K562 (cell line): ENCODE data around the gene PPP1R13L. TPM values are rescaled to one million over a fixed set of nuclear protein-coding genes. Genes with fewer than 3 reads are reported as not detected.

Source experiments
- BRD9 ChIP-seq: fragments of 450-650 bp; IDR thresholded peaks from 2 replicates; pipeline ENCODE4 v1.6.1; 2018; ENCODE audit warnings: low read depth; ENCODE audit not compliant: partially characterized antibody
- CBX8 ChIP-seq: fragments of 200-600 bp; sonication (generic); IDR thresholded peaks from 2 replicates; pipeline ENCODE4 v1.6.1; 2012; ENCODE audit warnings: borderline replicate concordance, mixed run types, low read depth, mild to moderate bottlenecking, moderate library complexity, mixed read lengths, low read length, control low read depth, inconsistent platforms; ENCODE audit not compliant: poor library complexity, severe bottlenecking; ENCODE audit errors: extremely low read depth
- ERF ChIP-seq: fragments of 450-650 bp; formaldehyde crosslinking; IDR thresholded peaks from 2 replicates; pipeline ENCODE4 v1.4.0; 2020; ENCODE audit warnings: mild to moderate bottlenecking, mixed read lengths
- EWSR1 ChIP-seq: fragments of 450-650 bp; IDR thresholded peaks from 2 replicates; pipeline ENCODE4 v1.6.1; 2018; ENCODE audit warnings: borderline replicate concordance, mild to moderate bottlenecking, low read depth, moderate library complexity; ENCODE audit not compliant: partially characterized antibody
- FOS ChIP-seq: IDR thresholded peaks from 3 replicates; pipeline ENCODE4 v1.6.1; 2011; ENCODE audit not compliant: insufficient read length; ENCODE audit errors: extremely low read depth
- GTF2A2 ChIP-seq: IDR thresholded peaks from 2 replicates; pipeline ENCODE4 v1.6.1; 2016; ENCODE audit warnings: mild to moderate bottlenecking, missing genetic modification characterization, missing compliant biosample characterization
- HCFC1 ChIP-seq: IDR thresholded peaks from 2 replicates; pipeline ENCODE4 v1.6.1; 2012; ENCODE audit warnings: low read depth, low read length, improper control_type of control experiment
- HIVEP1 ChIP-seq: fragments of 250-450 bp; sonication (Bioruptor Pico); IDR thresholded peaks from 2 replicates; pipeline ENCODE4 v1.4.0; 2020; ENCODE audit warnings: mild to moderate bottlenecking
- JUN ChIP-seq, 2 experiments: sonication (generic) in 1 of 2; formaldehyde crosslinking in 1 of 2; IDR thresholded peaks; 2 replicates each; pipeline versions ENCODE4 v1.6.1 to v1.8.0; 2012 to 2022; ENCODE audit warnings: borderline replicate concordance in 2 of 2, mild to moderate bottlenecking in 2 of 2, improper control_type of control experiment in 1 of 2, low read depth in 1 of 2, low read length in 1 of 2, missing genetic modification reagents in 1 of 2
- MAFF ChIP-seq: IDR thresholded peaks from 2 replicates; pipeline ENCODE4 v1.6.1; 2012; ENCODE audit warnings: low read length, improper control_type of control experiment
- NUFIP1 ChIP-seq: fragments of 450-650 bp; IDR thresholded peaks from 2 replicates; pipeline ENCODE4 v1.6.1; 2018; ENCODE audit not compliant: partially characterized antibody
- PHF8 ChIP-seq: fragments of 200-600 bp; sonication (generic); IDR thresholded peaks from 2 replicates; pipeline ENCODE4 v1.6.1; 2012; ENCODE audit warnings: mixed run types, mild to moderate bottlenecking, inconsistent platforms, low read length, moderate library complexity, borderline replicate concordance
- STAG1 ChIP-seq: sonication (generic); formaldehyde crosslinking; IDR thresholded peaks from 2 replicates; pipeline ENCODE4 v1.5.0; 2020; ENCODE audit warnings: missing genetic modification reagents, borderline replicate concordance
- TCF7L2 ChIP-seq: fragments of 150-350 bp; IDR thresholded peaks from 2 replicates; pipeline ENCODE4 v1.6.1; 2016; ENCODE audit warnings: low read depth, mild to moderate bottlenecking, low read length, moderate library complexity
- ZNF140 ChIP-seq: fragments of 250-450 bp; sonication (Bioruptor Pico); IDR thresholded peaks from 2 replicates; pipeline ENCODE4 v1.8.0; 2021; ENCODE audit warnings: moderate library complexity, mild to moderate bottlenecking, inconsistent platforms
- ZNF232 ChIP-seq: sonication (generic); formaldehyde crosslinking; IDR thresholded peaks from 2 replicates; pipeline ENCODE4 v1.8.0; 2022; ENCODE audit warnings: mild to moderate bottlenecking, missing genetic modification reagents
- polyA plus RNA-seq, 8 experiments: library from polyadenylated mRNA; depleted of rRNA in 4 of 8; stranded (reverse) in 5 of 8; unstranded in 3 of 8; fragments of >200 nt; fragmentation: Nextera tagmentation in 2 of 8; fragmentation: Illumina TruSeq in 1 of 8; extraction: Ambion mirVana in 2 of 8; extraction: Trizol in 1 of 8; gene quantifications; 2 replicates each; pipeline versions ENCODE4 v1.2.1 to v1.2.3, GENCODE V29; 2011 to 2014; ENCODE audit warnings: inconsistent platforms in 1 of 8, missing spikeins in 1 of 8
- total RNA-seq, 7 experiments: library from RNA; depleted of rRNA in 6 of 7; stranded (reverse); fragments of >200 nt in 6 of 7; fragmentation: Illumina TruSeq in 2 of 7; extraction: Trizol in 2 of 7; gene quantifications; 2 replicates each; pipeline versions ENCODE4 v1.2.1 to v1.2.3, GENCODE V29; 2011 to 2021; ENCODE audit warnings: low replicate concordance in 1 of 7
- TF ChIP-seq, protein P1 (sequence below): sonication (generic); formaldehyde crosslinking; IDR thresholded peaks from 2 replicates; pipeline ENCODE4 v1.8.0; 2022; ENCODE audit warnings: missing genetic modification reagents, mild to moderate bottlenecking, moderate library complexity, borderline replicate concordance
- TF ChIP-seq, protein P2 (sequence below): fragments of 450-650 bp; IDR thresholded peaks from 2 replicates; pipeline ENCODE4 v1.6.1; 2014; ENCODE audit warnings: low read depth, mild to moderate bottlenecking, moderate library complexity, borderline replicate concordance
- TF ChIP-seq, protein P3 (sequence below): IDR thresholded peaks from 3 replicates; pipeline ENCODE4 v1.6.1; 2011; ENCODE audit warnings: borderline replicate concordance, mild to moderate bottlenecking, moderate library complexity; ENCODE audit not compliant: insufficient read length; ENCODE audit errors: extremely low read depth
- TF ChIP-seq, protein P4 (sequence below): fragments of 250-450 bp; sonication (Bioruptor Pico); IDR thresholded peaks from 2 replicates; pipeline ENCODE4 v1.6.1; 2021; ENCODE audit warnings: mild to moderate bottlenecking
- TF ChIP-seq, protein P5 (sequence below), 2 experiments: fragments of 450-650 bp in 1 of 2; sonication (generic) in 1 of 2; formaldehyde crosslinking; conservative IDR thresholded peaks; 2 replicates each; pipeline versions ENCODE4 v1.4.0 to v1.8.1; 2020 to 2022; ENCODE audit warnings: mild to moderate bottlenecking in 1 of 2, missing genetic modification reagents in 1 of 2

Gene PPP1R13L
- total and polyA plus RNA-seq, 9 of the 15 experiments (the other 6 are each of a cell fraction or from before 2014, with no cell fraction given), result 0.32 to 6.7 (median 2.0) TPM

DNA sequence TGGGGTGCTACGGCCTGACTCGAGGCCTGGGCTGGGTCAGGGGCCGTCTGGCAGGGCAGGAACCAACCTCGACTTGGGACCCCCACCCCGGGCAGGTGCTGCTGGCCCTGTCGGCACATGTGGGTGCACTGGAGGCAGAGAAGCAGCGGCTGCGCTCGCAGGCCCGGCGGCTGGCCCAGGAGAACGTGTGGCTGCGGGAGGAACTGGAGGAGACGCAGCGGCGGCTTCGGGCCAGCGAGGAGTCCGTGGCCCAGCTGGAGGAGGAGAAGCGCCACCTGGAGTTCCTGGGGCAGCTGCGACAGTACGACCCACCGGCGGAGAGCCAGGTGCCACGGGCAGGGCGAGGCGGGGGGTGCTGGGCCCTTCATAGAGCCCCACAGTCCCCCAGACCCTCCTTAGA lies 58.4 kb downstream of the PPP1R13L start (continued):
- TF ChIP-seq HCFC1, result no peak
- no peak for TF ChIP-seq HIVEP1 (CRISPR knock-in tag)
- TF ChIP-seq, protein P1, sequence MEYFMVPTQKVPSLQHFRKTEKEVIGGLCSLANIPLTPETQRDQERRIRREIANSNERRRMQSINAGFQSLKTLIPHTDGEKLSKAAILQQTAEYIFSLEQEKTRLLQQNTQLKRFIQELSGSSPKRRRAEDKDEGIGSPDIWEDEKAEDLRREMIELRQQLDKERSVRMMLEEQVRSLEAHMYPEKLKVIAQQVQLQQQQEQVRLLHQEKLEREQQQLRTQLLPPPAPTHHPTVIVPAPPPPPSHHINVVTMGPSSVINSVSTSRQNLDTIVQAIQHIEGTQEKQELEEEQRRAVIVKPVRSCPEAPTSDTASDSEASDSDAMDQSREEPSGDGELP, result peak; percentile 92
- no peak for TF ChIP-seq MAFF
- no peak for TF ChIP-seq BRD9
- TF ChIP-seq, protein P2, sequence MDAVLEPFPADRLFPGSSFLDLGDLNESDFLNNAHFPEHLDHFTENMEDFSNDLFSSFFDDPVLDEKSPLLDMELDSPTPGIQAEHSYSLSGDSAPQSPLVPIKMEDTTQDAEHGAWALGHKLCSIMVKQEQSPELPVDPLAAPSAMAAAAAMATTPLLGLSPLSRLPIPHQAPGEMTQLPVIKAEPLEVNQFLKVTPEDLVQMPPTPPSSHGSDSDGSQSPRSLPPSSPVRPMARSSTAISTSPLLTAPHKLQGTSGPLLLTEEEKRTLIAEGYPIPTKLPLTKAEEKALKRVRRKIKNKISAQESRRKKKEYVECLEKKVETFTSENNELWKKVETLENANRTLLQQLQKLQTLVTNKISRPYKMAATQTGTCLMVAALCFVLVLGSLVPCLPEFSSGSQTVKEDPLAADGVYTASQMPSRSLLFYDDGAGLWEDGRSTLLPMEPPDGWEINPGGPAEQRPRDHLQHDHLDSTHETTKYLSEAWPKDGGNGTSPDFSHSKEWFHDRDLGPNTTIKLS, result no peak
- TF ChIP-seq, protein P3, sequence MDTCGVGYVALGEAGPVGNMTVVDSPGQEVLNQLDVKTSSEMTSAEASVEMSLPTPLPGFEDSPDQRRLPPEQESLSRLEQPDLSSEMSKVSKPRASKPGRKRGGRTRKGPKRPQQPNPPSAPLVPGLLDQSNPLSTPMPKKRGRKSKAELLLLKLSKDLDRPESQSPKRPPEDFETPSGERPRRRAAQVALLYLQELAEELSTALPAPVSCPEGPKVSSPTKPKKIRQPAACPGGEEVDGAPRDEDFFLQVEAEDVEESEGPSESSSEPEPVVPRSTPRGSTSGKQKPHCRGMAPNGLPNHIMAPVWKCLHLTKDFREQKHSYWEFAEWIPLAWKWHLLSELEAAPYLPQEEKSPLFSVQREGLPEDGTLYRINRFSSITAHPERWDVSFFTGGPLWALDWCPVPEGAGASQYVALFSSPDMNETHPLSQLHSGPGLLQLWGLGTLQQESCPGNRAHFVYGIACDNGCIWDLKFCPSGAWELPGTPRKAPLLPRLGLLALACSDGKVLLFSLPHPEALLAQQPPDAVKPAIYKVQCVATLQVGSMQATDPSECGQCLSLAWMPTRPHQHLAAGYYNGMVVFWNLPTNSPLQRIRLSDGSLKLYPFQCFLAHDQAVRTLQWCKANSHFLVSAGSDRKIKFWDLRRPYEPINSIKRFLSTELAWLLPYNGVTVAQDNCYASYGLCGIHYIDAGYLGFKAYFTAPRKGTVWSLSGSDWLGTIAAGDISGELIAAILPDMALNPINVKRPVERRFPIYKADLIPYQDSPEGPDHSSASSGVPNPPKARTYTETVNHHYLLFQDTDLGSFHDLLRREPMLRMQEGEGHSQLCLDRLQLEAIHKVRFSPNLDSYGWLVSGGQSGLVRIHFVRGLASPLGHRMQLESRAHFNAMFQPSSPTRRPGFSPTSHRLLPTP, result no peak
- TF ChIP-seq JUN (IDR thresholded peaks at IDR 0.05; ENCODE audit: borderline replicate concordance, low read depth, low read length), result no peak
- TF ChIP-seq JUN (CRISPR knock-in tag; IDR thresholded peaks at IDR 0.05; ENCODE audit: borderline replicate concordance), result no peak
- TF ChIP-seq GTF2A2 (tag), result no peak
- no peak for TF ChIP-seq CBX8
- TF ChIP-seq, protein P4, sequence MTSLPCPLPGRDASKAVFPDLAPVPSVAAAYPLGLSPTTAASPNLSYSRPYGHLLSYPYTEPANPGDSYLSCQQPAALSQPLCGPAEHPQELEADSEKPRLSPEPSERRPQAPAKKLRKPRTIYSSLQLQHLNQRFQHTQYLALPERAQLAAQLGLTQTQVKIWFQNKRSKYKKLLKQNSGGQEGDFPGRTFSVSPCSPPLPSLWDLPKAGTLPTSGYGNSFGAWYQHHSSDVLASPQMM (CRISPR knock-in tag), result no peak
- TF ChIP-seq FOS, result no peak
- peak; percentile 50; the same call in 1 of the 2 replicates for TF ChIP-seq STAG1 (CRISPR knock-in tag)
- TF ChIP-seq ZNF232 (CRISPR knock-in tag), result no peak
- TF ChIP-seq EWSR1, result no peak
- TF ChIP-seq, protein P5, sequence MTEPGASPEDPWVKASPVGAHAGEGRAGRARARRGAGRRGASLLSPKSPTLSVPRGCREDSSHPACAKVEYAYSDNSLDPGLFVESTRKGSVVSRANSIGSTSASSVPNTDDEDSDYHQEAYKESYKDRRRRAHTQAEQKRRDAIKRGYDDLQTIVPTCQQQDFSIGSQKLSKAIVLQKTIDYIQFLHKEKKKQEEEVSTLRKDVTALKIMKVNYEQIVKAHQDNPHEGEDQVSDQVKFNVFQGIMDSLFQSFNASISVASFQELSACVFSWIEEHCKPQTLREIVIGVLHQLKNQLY (CRISPR knock-in tag; conservative IDR thresholded peaks at IDR 0.05), result no peak
- TF ChIP-seq ERF (CRISPR knock-in tag), result no peak
- no peak for TF ChIP-seq NUFIP1
- TF ChIP-seq TCF7L2, result no peak
- no peak for TF ChIP-seq ZNF140 (CRISPR knock-in tag)
- TF ChIP-seq PHF8, result no peak; the same call in 1 of the 2 replicates
